CD4-positive, alpha-beta T cell treated with Interleukin-17A for 4 hours (primary cell): ENCODE results near the gene FBXL15.

ENCODE experiments used
- DNase-seq: peaks from one replicate; pipeline ENCODE4 v3.0.0-alpha.2; 2020; ENCODE audit warnings: mixed read lengths

FBXL15 gene

DNA sequence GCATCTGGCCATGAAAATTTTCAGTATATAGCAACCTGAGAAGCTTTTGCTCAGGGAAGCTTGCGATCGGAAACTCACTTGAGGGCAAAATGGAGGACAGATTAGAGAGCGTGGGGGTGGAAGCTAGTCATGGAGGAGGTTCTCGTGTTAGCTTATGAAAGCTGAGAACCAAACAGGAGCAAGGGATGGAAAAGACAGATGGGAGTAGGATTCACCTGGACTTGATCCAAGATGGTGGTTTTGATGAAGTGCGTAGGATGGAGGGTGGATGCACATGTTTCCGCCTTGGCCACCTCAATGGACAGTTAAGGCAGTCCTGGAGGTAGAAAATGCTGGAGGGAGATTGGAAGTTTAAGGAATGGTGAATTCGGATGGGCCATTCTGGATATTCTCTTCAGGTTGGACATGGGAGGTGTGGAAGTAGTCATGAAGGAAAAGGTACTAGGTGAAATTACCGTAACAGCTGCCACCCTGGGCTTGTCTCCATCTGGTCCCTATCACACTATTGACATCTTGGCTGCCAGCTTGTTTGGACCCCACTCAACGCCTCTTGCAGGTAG is 37.0 kb downstream of the FBXL15 start:
- DNase-seq = no peak

GRCh38 chr10:102458656-102459055 is 38.0 kb downstream of the FBXL15 start:
- DNase-seq = no peak

- peak; percentile 25 for DNase-seq
Measured at GRCh38 chr10:102460836-102461186, 40.2 kb downstream of the FBXL15 start.

- peak; percentile 96 for DNase-seq
Measured at GRCh38 chr10:102461187-102462054, 40.8 kb downstream of the FBXL15 start.

DNA sequence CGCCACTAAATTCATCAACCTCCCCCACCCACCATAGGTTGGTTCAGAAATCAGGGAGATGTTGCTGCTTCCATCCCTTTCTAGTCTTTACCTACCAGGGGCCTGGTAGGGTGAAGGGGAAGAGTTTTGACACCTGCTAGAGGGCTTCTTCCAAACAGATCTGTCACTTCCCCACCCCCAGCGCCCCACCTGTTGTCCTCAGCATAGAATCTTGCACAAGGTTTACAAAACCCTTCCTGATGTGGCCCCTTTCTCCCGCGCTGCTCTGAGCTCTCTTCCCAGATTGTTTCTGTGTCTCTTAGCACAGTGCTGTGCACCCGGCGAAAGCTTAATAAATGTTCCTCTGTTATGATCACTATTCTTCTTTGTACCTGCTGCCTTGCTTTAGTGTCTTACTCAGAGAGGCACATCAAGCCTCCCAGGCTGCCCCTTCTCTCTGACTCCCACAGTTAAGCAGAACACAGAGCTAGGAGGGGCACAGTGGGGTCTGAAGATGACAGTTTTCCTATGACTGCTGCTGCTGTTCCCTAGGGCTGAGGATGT is 41.9 kb downstream of the FBXL15 start:
- no peak for DNase-seq

DNA sequence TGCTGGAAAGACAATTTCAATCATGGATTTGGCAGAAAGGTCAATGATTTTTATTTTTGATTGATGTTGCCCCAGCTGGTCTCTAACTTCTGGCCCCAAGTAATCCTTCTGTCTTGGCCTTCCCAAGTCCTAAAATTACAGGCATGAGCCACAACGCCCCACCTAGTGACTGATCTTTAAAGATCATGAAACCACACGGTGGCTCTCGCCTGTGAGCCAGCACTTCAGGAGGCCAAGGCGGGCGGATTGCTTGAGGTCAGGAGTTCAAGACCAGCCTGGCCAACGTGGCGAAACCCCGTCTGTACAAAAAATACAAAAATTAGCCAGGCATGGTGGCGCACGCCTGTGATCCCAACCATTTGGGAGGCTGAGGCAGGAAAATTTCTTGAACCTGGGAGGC is 43.3 kb downstream of the FBXL15 start:
- DNase-seq = no peak

DNA sequence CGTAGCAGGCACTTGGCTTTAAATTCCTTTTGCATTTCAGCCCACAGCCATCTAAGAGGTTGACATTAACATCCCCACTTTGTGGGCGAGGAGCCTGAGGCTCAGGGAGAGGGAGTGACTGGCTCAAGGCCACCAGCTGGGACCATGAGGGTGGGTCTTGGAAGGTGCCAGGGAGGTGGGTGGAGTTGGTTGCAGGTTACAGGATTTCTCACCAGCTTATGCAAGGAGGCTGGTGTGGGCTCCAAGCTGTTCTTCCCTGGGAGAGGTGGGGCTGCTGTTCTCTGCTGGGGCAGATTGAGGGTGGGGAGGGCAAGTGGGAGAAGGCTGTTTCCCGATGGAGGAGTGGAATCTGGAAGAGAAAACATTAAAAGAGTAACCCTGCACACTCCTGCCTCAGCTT is 44.8 kb downstream of the FBXL15 start:
- DNase-seq = no peak

DNA sequence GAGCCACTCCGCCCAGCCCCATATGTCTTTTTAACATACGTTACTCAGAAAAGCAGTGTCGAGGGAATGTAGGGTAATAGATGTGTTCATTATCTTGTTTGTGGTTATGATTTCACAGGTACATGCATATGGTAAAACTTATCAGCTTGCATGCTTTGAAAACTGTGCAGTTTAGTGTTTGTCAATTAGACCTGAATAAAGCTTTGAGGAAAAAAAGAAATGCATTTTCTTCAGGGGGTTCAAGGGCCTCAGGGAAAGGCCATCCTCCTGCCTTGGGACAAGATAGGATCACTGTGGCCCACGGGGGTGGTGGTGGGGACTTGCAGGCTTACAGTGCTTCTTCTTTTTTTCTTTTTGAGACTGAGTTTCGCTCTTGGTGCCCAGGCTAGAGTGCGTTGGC is 46.7 kb downstream of the FBXL15 start:
- no peak for DNase-seq

DNA sequence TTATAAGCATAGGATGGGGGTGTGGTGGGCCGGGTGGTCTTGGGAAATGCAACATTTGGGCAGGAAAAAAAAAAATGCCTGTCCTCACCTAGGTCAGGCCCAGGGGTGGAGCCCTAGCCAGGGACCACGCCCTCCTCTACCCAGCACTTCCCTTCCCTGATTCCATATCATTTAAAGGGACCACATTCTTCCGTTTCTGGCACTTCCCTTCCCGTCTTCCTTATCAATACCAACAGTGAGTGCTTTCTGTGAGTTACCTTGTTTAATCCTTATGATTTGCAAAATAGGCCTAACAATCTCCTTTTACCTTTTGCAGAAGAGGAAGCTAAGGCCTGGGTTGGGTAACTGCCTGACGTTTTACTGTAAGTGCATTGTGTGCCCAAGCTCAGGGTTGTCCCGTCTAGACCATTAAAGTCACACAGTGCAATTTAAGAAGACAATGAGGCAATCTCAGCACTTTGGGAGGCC is 47.4 kb downstream of the FBXL15 start:
- no peak for DNase-seq

- no peak for DNase-seq
Measured at GRCh38 chr10:102468683-102469082, 48.0 kb downstream of the FBXL15 start.

GRCh38 chr10:102470579-102471546 is 50.2 kb downstream of the FBXL15 start:
- no peak for DNase-seq
